ENCODE results near the gene HCK. TPM values are rescaled to one million over a fixed set of nuclear protein-coding genes. Genes with fewer than 3 reads are reported as not detected.
"Not testable (repeated sequence)": the region's sequence is repeated elsewhere in the genome, so short reads cannot be mapped to it uniquely, and the experiment has no call there.

The HCK gene
- total RNA-seq, 1 donor from 2014 or later, result 6.0 TPM

DNA sequence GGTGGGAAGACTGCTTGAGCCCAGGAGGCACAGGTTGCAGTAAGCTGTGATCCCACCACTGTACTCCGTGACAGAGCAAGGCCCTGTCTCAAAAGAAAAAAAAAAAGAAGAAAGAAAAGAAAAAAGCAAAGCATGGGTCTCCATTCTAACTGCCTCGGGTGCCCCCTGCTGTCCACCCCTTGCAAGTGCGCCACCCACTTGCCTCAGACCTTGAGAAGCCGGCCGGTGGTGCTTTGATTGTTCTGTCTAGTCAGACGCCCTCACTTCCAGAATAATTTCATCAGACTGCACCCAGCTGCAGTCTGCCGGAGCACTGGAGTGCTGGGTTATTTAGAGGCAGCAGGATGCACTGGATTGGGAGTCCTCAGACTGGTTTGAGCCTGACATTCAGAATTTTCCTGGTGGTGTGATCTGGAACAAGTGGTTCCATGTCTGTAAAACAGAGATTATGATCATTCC, 39.9 kb downstream of the HCK start:
- DNase-seq (ENCODE audit: low spot score), result peak; percentile 76

- no peak for DNase-seq (ENCODE audit: low spot score)
These were observed 46.7 kb downstream of the HCK start for GRCh38 chr20:32098786-32099185.

DNA sequence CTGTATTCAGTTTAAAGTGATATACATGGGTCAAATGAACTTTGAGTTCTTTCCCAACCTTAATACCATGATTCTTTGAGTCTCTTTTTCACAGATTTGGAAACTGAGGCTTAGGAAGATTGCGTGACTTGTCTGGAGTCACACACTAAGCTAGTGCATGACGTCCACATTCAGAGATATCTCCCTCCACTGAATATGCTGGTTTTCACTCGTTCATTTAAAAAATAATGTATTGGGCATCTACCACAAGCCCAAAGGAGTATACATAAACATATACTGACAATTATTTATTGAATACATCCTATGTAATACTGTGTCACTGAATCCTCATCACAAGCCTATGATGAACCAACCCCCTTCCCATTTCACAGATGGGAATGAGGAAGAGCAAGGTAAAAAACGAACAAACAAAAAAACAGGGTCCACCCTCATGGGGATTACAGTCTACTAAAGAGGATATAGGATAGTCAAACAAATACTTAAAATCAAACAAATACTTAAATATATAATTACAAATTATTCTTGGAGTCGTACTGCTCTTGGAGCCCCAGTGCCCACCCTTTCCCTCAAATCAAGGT, 56.9 kb downstream of the HCK start:
- no peak for DNase-seq (ENCODE audit: low spot score)

GRCh38 chr20:32109392-32110172, 57.5 kb downstream of the HCK start, which contains the start of gene TM9SF4:
TSS of gene TM9SF4 (plus strand) at chr20:32109714. CDS start at chr20:32109741, 27 bp downstream.
- peak; percentile 97 for DNase-seq (ENCODE audit: low spot score)

- DNase-seq (ENCODE audit: low spot score), result no peak
These were observed 58.2 kb downstream of the HCK start for GRCh38 chr20:32110173-32110704.

DNA sequence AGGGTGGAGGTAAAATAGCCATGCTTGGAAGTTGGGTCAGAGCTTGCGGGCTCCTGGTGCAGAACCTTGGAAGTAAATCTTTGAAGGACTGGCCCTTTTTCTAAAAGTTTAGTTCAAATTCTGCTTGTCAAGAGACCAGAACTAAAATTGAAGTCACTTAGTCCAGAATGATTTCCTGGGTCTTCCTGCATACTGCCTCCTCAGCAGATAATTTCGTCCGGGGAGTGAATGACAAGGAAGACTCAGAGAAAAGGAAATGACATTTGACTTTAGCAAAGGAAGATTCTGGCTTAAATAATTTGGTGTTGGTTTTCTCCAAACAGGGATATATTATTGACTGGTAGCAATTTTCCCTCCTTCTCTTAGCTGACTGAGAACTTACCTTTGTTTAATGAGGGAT, 58.7 kb downstream of the HCK start:
- DNase-seq (ENCODE audit: low spot score), result no peak

DNA sequence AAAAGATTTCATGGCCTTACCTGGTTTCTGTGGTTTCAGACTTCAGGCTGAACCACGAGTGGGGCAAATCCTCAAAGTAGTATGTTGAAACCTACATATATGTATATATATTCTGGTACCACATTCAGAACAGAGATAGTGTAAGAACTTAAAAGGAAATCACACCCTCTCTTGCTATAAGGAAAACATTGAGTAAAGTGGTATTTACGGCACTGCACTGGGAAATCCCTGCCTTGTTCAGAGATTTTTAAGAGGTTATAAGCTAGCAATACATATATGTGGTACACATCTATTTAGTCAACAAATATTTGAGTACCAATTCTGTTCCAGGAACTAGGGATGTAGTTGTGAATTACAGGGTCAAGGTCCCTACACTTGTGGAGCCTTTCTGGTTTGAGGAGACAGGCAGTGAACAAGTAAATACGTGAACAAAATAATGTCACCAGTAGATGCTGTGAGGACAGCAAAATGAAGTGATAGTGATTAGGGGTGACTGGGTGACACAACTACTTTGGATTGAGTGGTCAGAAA, 59.2 kb downstream of the HCK start:
- DNase-seq (ENCODE audit: low spot score), result no peak

GRCh38 chr20:32111753-32112152, 59.7 kb downstream of the HCK start:
- no peak for DNase-seq (ENCODE audit: low spot score)

GRCh38 chr20:32112841-32113240, 60.8 kb downstream of the HCK start:
- no peak for DNase-seq (ENCODE audit: low spot score)

GRCh38 chr20:32113591-32114260, 61.7 kb downstream of the HCK start:
- DNase-seq (ENCODE audit: low spot score), result no peak

GRCh38 chr20:32114305-32114960, 62.4 kb downstream of the HCK start:
- DNase-seq (ENCODE audit: low spot score), result no peak

DNA sequence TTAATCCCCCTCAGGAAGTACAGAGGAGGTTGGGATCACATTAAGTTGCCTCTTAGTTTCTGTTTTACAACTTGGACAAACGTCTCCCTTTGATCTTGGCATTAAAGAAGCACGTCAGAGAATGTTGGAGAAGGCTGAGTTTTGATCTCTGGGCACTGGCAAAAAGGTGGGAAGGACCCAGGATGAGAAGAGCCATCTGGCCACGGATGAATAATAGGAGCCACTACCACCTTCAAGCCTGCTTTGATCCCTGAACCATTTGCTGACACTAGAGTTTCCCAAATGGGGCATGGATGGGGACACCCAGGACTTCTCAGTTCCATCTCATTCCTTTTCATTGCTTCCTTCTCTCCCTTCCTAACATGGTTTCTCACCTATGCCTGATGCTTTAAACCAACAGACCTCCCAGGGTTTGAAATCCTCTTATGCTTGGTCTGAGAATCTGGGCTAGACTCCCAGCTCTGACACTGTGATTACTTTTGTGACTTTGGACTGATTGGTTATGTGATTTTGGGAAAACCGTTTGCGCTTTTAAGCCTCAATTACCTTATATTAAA, 63.2 kb downstream of the HCK start:
- DNase-seq (ENCODE audit: low spot score), result peak; percentile 17

GRCh38 chr20:32116079-32116521, 64.1 kb downstream of the HCK start:
- DNase-seq (ENCODE audit: low spot score), result no peak

DNA sequence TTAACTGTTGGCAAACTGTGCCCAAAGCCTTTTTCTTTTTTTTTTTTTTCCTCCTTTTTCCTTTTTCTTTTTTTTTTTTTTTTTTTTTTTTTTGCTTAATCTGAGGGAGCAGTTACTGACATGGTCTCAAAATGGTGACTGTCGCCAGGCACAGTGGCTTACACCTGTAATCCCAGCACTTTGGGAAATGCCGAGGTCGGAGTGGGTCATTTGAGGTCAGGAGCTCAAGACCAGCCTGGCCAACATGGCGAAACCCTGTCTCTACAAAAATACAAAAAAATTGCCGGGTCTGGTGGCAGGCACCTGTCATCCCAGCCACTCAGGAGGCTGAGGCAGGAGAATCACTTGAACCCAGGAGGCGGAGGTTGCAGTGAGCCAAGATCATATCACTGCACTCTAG, 64.8 kb downstream of the HCK start:
- DNase-seq (ENCODE audit: low spot score), result not testable (repeated sequence)

- DNase-seq (ENCODE audit: low spot score), result not testable (repeated sequence)
These were observed 66.4 kb downstream of the HCK start for GRCh38 chr20:32118427-32118826.

GRCh38 chr20:32119734-32120133, 67.7 kb downstream of the HCK start:
- no peak for DNase-seq (ENCODE audit: low spot score)

GRCh38 chr20:32121908-32122307, 69.9 kb downstream of the HCK start:
- DNase-seq (ENCODE audit: low spot score), result not testable (repeated sequence)

- DNase-seq (ENCODE audit: low spot score), result no peak
These were observed 71.0 kb downstream of the HCK start for GRCh38 chr20:32123088-32123487.

- no peak for DNase-seq (ENCODE audit: low spot score)
These were observed 72.9 kb downstream of the HCK start for GRCh38 chr20:32124916-32125454.

GRCh38 chr20:32125506-32125905, 73.5 kb downstream of the HCK start:
- DNase-seq (ENCODE audit: low spot score), result no peak

GRCh38 chr20:32126919-32127318, 74.9 kb downstream of the HCK start:
- no peak for DNase-seq (ENCODE audit: low spot score)
